ENCODE measurements around the gene KLF16.

The KLF16 gene

GRCh38 chr19:1830978-1831377, 32.4 kb downstream of the KLF16 start:
- no peak overlapping the region for H3K4me3 ChIP-seq (replicated peaks; ENCODE audit: low read depth, low read length)
- TF ChIP-seq, protein P1, sequence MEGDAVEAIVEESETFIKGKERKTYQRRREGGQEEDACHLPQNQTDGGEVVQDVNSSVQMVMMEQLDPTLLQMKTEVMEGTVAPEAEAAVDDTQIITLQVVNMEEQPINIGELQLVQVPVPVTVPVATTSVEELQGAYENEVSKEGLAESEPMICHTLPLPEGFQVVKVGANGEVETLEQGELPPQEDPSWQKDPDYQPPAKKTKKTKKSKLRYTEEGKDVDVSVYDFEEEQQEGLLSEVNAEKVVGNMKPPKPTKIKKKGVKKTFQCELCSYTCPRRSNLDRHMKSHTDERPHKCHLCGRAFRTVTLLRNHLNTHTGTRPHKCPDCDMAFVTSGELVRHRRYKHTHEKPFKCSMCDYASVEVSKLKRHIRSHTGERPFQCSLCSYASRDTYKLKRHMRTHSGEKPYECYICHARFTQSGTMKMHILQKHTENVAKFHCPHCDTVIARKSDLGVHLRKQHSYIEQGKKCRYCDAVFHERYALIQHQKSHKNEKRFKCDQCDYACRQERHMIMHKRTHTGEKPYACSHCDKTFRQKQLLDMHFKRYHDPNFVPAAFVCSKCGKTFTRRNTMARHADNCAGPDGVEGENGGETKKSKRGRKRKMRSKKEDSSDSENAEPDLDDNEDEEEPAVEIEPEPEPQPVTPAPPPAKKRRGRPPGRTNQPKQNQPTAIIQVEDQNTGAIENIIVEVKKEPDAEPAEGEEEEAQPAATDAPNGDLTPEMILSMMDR (IDR thresholded peaks at IDR 0.05; ENCODE audit: low read depth, low read length, missing control alignments): no peak
- no peak for DNase-seq (ENCODE audit: extremely low read depth, low read depth)

DNA sequence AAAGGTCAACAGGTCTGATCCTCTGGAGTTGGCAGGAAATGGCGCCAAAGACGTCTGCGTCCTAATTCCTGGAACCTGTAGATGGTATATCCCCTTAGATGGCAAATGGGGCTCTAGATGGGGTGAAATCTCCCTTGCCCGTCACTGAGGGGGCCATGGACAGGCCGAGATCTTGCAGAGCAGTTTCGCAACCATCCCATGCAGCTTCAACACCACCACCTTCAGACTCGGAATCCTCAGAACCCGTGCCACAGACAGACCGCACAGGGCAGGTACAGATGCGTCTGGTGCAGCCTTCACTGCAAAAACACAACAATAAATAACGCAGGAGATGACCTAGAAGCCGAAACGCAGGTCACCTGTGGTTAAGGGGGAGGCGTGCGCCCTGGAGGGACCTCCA, 32.8 kb downstream of the KLF16 start:
- no peak for DNase-seq (ENCODE audit: extremely low read depth, low read depth)
- H3K4me3 ChIP-seq (replicated peaks; ENCODE audit: low read depth, low read length): no peak overlapping the region
- TF ChIP-seq, protein P1 (IDR thresholded peaks at IDR 0.05; ENCODE audit: low read depth, low read length, missing control alignments): no peak

- no peak overlapping the region for H3K4me3 ChIP-seq (replicated peaks; ENCODE audit: low read depth, low read length)
- no peak for DNase-seq (ENCODE audit: extremely low read depth, low read depth)
- TF ChIP-seq, protein P1 (IDR thresholded peaks at IDR 0.05; ENCODE audit: low read depth, low read length, missing control alignments): no peak
Observed at GRCh38 chr19:1829958-1830357, 33.4 kb downstream of the KLF16 start.

- TF ChIP-seq, protein P1 (IDR thresholded peaks at IDR 0.05; ENCODE audit: low read depth, low read length, missing control alignments): no peak
- no peak overlapping the region for H3K4me3 ChIP-seq (replicated peaks; ENCODE audit: low read depth, low read length)
- no peak for DNase-seq (ENCODE audit: extremely low read depth, low read depth)
Observed at GRCh38 chr19:1828279-1829238, 34.8 kb downstream of the KLF16 start.

DNA sequence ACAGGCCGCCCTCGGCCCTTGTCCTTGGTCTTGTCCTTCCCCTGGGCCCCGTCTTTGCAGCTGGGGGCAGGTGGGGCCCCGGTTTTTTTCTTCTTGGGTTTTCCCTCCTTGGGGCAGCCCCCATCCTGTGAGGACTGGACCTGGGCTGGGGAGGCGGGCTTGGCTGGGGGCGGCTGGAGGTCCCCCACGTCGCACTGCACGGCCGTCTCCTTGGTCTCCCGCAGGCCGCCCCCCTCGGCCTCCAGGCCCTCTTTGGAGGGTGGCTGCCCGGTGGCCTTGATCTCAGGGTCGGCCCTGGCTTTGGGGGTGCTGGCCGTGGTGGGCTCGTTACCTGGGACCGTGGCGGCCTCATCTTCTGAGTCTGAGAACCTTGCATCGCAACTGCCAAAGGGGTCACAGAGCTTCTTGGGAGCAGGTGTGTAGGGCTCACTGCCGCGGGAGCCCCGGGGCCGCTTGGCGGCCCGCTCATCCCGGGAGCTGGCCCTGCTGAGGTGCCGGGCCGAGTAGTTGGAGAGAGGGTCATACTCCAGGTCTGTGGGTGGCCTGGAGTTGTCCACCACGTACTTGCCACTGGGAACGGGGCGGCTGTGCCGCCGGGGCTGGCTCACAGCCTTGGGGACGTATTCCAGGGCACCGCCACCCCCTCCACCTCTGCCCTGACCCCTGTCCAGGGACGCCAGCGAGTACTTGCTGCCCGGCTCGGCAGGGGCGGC, 35.7 kb downstream of the KLF16 start:
- DNase-seq (ENCODE audit: extremely low read depth, low read depth): no peak
- TF ChIP-seq, protein P1 (IDR thresholded peaks at IDR 0.05; ENCODE audit: low read depth, low read length, missing control alignments): no peak
- no peak overlapping the region for H3K4me3 ChIP-seq (replicated peaks; ENCODE audit: low read depth, low read length)

DNA sequence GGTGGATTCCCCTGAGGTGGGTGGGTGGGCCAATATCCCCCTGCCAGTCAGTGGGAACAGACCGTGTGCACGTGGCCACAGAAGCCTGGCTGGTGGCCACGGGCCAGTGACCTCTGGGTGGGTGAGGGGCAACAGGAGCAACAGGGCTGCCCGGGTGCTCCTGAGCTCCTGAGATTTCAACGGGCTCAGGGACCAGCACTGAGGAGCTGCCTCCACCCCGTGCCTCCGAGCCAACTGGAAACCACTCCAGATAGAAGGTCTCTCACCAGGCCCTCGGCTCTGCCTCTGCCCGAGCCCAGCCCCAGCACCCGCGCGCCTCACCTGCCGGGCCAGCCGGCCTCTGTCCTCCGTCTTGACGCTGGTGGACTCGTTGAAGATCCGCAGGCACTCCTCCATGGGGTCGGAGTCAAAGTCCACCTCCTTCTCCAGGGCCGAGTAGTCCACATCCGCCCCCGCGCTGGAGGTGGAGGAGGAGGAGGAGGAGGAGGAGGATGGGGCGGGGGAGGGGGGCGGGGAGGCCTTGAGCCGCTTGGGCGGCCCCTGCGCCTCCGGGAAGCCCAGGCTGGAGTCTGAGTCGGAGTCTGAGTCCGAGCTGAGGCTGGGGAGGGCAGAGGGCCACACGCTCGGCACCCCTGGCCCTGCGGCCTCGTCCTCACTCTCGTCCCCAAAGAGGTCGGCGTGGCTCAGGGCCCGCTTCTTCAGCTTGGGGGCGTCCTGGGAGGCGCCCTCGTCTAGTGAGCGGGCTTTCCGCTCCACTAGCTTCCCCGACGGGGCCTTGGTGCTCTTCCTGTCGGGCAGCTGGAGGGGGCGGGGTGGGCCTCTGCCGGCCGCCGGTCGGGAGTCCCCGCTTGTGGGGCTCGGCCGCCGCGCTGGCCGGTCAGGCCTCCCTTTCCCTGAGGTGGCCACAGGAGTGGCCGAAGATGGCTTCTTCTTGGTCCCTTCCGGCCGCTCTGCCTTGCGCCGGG, 36.5 kb downstream of the KLF16 start:
- no peak overlapping the region for H3K4me3 ChIP-seq (replicated peaks; ENCODE audit: low read depth, low read length)
- no peak for DNase-seq (ENCODE audit: extremely low read depth, low read depth)
- TF ChIP-seq, protein P1 (IDR thresholded peaks at IDR 0.05; ENCODE audit: low read depth, low read length, missing control alignments): no peak
